Chondrocyte (in vitro differentiated cells): ENCODE data around the gene LRRC30. TPM values are rescaled to one million over a fixed set of nuclear protein-coding genes. Genes with fewer than 3 reads are reported as not detected.

ENCODE experiments used
- DNase-seq: peaks from one replicate; pipeline ENCODE4 v3.0.0; 2021; ENCODE audit warnings: mixed read lengths, low spot score
- H3K27ac Mint-ChIP-seq: one replicate; pipeline ENCODE4 v1.8.0; 2021; ENCODE audit warnings: mild to moderate bottlenecking, moderate library complexity, mixed read lengths; ENCODE audit not compliant: unreplicated experiment
- H3K27me3 Mint-ChIP-seq: 2 replicates; pipeline ENCODE4 v1.8.0; 2021; ENCODE audit warnings: low read depth, mixed read lengths
- H3K36me3 Mint-ChIP-seq: 2 replicates; pipeline ENCODE4 v1.8.0; 2021; ENCODE audit warnings: low read depth, mixed read lengths
- H3K4me1 Mint-ChIP-seq: 2 replicates; pipeline ENCODE4 v1.8.0; 2021; ENCODE audit warnings: low read depth, mild to moderate bottlenecking, mixed read lengths
- H3K4me3 Mint-ChIP-seq: one replicate; pipeline ENCODE4 v1.8.0; 2021; ENCODE audit warnings: mild to moderate bottlenecking, moderate library complexity, mixed read lengths; ENCODE audit not compliant: unreplicated experiment
- H3K9me3 Mint-ChIP-seq: 2 replicates; pipeline ENCODE4 v1.8.0; 2021; ENCODE audit warnings: low read depth, mixed read lengths
- CTCF ChIP-seq: fragments of 200-600 bp; sonication (generic); IDR thresholded peaks from 2 replicates; pipeline ENCODE4 v1.5.0; 2021; ENCODE audit warnings: antibody characterized with exemption, mild to moderate bottlenecking, moderate library complexity
- total RNA-seq: library from RNA; stranded (reverse); gene quantifications from 3 replicates; pipeline ENCODE4 v1.2.1, GENCODE V29; 2021

Gene LRRC30
- total RNA-seq, 1 donor from 2014 or later: not detected

- no peak for DNase-seq
- TF ChIP-seq CTCF: no peak
- Mint-ChIP-seq H3K27ac (no peak overlapping the region), H3K4me1 (peaks cover 4% of the 10 kb centered on the region), H3K36me3 (no peaks in the 10 kb centered on the region), H3K4me3 (no peak overlapping the region), H3K9me3 (no peaks in the 10 kb centered on the region), H3K27me3 (peaks cover 38% of the 10 kb centered on the region)
Measured at GRCh38 chr18:7236933-7237332, 6.0 kb downstream of the LRRC30 start.

- peaks cover 4% of the 10 kb centered on the region for H3K4me1 Mint-ChIP-seq
Measured at GRCh38 chr18:7237673-7238272, 6.9 kb downstream of the LRRC30 start.

GRCh38 chr18:7242926-7243325 is 12.0 kb downstream of the LRRC30 start:
- Mint-ChIP-seq H3K4me1 (no peaks in the 10 kb centered on the region), H3K4me3 (no peak overlapping the region), H3K9me3 (no peaks in the 10 kb centered on the region), H3K36me3 (no peaks in the 10 kb centered on the region), H3K27me3 (peaks cover under 1% of the 10 kb centered on the region), H3K27ac (no peak overlapping the region)
- no peak for TF ChIP-seq CTCF
- no peak for DNase-seq

More at GRCh38 chr18:7237673-7238272, 6.9 kb downstream of the LRRC30 start:
- no peak for DNase-seq
- H3K36me3 Mint-ChIP-seq: no peaks in the 10 kb centered on the region
- peaks cover 30% of the 10 kb centered on the region for H3K27me3 Mint-ChIP-seq
- H3K27ac Mint-ChIP-seq: no peak overlapping the region
- H3K9me3 Mint-ChIP-seq: no peaks in the 10 kb centered on the region
- H3K4me3 Mint-ChIP-seq: no peak overlapping the region
- TF ChIP-seq CTCF: no peak

- H3K36me3 Mint-ChIP-seq: no peaks in the 10 kb centered on the region
- no peak overlapping the region for H3K27ac Mint-ChIP-seq
- no peak for TF ChIP-seq CTCF
- H3K9me3 Mint-ChIP-seq: no peaks in the 10 kb centered on the region
- DNase-seq: no peak
- H3K27me3 Mint-ChIP-seq: peaks cover 4% of the 10 kb centered on the region
- H3K4me3 Mint-ChIP-seq: no peak overlapping the region
- no peaks in the 10 kb centered on the region for H3K4me1 Mint-ChIP-seq
Measured at GRCh38 chr18:7248877-7249276, 18.0 kb downstream of the LRRC30 start.

- Mint-ChIP-seq H3K27ac (no peak overlapping the region), H3K9me3 (no peaks in the 10 kb centered on the region), H3K36me3 (no peaks in the 10 kb centered on the region), H3K27me3 (peaks cover 10% of the 10 kb centered on the region), H3K4me1 (no peaks in the 10 kb centered on the region), H3K4me3 (no peak overlapping the region)
- DNase-seq: no peak
- TF ChIP-seq CTCF: no peak
Measured at GRCh38 chr18:7254163-7254562, 23.3 kb downstream of the LRRC30 start.
